ENCODE data around the gene EBF3. TPM values are rescaled to one million over a fixed set of nuclear protein-coding genes. Genes with fewer than 3 reads are reported as not detected.

Gene EBF3
- total and polyA plus RNA-seq, 2 experiments from 2014 or later: 0.27 to 0.49 TPM

DNA sequence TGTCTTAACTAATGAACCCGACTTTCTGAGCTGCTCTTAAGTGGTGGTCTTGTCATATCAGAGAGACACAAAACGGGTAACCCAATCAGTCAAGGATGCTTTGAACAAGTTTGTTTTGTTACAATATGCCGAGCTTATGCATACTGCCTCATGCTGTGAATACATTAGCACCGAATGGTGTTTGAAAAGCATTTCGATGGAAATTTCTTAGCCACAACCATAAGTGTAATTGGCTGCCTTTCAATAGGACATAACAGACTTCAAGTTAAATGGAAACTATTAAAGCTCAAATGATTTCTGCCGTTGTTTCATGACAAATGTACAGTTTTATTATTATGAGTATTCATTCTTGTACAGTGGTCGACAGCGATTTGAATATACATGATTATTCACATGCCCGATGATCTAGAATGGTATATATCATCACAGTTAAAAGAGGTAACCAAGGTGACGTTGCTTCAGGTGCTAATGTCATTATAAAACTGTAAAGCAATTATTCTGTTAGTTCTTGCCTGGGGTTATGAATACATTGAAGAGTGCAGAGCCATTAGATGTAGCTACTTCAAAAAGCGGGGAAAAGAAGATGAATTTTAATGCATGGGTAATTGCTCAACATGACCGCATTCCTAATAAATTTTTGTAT, 118.8 kb downstream of the EBF3 start (continued):
- TF ChIP-seq, protein P1, sequence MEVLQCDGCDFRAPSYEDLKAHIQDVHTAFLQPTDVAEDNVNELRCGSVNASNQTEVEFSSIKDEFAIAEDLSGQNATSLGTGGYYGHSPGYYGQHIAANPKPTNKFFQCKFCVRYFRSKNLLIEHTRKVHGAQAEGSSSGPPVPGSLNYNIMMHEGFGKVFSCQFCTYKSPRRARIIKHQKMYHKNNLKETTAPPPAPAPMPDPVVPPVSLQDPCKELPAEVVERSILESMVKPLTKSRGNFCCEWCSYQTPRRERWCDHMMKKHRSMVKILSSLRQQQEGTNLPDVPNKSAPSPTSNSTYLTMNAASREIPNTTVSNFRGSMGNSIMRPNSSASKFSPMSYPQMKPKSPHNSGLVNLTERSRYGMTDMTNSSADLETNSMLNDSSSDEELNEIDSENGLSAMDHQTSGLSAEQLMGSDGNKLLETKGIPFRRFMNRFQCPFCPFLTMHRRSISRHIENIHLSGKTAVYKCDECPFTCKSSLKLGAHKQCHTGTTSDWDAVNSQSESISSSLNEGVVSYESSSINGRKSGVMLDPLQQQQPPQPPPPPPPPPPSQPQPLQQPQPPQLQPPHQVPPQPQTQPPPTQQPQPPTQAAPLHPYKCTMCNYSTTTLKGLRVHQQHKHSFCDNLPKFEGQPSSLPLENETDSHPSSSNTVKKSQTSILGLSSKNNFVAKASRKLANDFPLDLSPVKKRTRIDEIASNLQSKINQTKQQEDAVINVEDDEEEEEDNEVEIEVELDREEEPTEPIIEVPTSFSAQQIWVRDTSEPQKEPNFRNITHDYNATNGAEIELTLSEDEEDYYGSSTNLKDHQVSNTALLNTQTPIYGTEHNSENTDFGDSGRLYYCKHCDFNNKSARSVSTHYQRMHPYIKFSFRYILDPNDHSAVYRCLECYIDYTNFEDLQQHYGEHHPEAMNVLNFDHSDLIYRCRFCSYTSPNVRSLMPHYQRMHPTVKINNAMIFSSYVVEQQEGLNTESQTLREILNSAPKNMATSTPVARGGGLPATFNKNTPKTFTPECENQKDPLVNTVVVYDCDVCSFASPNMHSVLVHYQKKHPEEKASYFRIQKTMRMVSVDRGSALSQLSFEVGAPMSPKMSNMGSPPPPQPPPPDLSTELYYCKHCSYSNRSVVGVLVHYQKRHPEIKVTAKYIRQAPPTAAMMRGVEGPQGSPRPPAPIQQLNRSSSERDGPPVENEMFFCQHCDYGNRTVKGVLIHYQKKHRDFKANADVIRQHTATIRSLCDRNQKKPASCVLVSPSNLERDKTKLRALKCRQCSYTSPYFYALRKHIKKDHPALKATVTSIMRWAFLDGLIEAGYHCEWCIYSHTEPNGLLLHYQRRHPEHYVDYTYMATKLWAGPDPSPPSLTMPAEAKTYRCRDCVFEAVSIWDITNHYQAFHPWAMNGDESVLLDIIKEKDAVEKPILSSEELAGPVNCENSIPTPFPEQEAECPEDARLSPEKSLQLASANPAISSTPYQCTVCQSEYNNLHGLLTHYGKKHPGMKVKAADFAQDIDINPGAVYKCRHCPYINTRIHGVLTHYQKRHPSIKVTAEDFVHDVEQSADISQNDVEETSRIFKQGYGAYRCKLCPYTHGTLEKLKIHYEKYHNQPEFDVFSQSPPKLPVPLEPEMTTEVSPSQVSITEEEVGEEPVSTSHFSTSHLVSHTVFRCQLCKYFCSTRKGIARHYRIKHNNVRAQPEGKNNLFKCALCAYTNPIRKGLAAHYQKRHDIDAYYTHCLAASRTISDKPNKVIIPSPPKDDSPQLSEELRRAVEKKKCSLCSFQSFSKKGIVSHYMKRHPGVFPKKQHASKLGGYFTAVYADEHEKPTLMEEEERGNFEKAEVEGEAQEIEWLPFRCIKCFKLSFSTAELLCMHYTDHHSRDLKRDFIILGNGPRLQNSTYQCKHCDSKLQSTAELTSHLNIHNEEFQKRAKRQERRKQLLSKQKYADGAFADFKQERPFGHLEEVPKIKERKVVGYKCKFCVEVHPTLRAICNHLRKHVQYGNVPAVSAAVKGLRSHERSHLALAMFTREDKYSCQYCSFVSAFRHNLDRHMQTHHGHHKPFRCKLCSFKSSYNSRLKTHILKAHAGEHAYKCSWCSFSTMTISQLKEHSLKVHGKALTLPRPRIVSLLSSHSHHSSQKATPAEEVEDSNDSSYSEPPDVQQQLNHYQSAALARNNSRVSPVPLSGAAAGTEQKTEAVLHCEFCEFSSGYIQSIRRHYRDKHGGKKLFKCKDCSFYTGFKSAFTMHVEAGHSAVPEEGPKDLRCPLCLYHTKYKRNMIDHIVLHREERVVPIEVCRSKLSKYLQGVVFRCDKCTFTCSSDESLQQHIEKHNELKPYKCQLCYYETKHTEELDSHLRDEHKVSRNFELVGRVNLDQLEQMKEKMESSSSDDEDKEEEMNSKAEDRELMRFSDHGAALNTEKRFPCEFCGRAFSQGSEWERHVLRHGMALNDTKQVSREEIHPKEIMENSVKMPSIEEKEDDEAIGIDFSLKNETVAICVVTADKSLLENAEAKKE (CRISPR knock-in tag; IDR thresholded peaks at IDR 0.05): no peak
- TF ChIP-seq NANOG (IDR thresholded peaks at IDR 0.05; ENCODE audit: borderline replicate concordance): no peak

DNA sequence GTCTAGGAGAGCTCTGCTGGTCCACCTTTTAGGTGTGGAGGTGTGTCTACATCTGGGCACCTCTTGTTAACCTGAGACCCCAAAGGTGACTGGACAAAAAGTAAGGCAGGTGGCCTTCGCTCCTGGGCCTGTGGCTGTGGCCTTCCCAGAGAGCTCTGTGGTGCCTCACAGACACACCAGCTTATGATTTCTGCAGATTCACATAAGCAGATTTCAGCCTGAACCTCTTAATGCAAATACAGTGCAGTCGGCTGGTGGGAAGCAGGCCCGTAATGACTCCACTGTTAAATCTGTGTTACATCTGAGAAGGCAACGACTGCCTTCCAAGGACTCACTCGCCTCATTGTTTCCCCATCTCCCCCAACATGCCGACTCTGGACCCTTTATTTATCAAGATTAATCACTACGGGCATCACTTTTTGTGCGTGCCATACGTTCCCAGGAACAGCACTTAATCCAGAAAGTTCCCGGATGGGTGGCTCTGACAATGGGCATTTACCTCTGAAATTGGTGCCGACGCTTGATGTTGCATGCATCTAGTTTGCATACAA, 119.8 kb downstream of the EBF3 start:
- no peak overlapping the region for H3K4me2 ChIP-seq
- no peak overlapping the region for H2AFZ ChIP-seq
- no peak for ATAC-seq
- H3K36me3 ChIP-seq (ENCODE audit: insufficient read depth): no peaks in the 10 kb centered on the region
- H3K9me2 ChIP-seq (ENCODE audit: insufficient read depth): no peaks in the 10 kb centered on the region
- Mint-ChIP-seq H3K27me3 (ENCODE audit: insufficient read depth, low read depth, poor library complexity) (peaks cover 1% of the 10 kb centered on the region), H3K4me3 (no peak overlapping the region), H3K4me1 (peaks cover 32% of the 10 kb centered on the region), H3K27ac (no peak overlapping the region), H3K36me3 (ENCODE audit: low read depth) (no peaks in the 10 kb centered on the region), H3K9me3 (no peaks in the 10 kb centered on the region)
- H3K4me3 ChIP-seq: no peak overlapping the region
- H3F3A ChIP-seq (replicated peaks; ENCODE audit: low read depth): no peaks in the 10 kb centered on the region
- no peaks in the 10 kb centered on the region for H3K27me3 ChIP-seq (ENCODE audit: insufficient read depth)
- no peaks in the 10 kb centered on the region for H3K79me2 ChIP-seq (replicated peaks; ENCODE audit: insufficient read depth)
- no peaks in the 10 kb centered on the region for H4K20me1 ChIP-seq (replicated peaks; ENCODE audit: insufficient read depth)
- no peak overlapping the region for H3K27ac ChIP-seq (ENCODE audit: low read depth)
- no peaks in the 10 kb centered on the region; the same call in 1 of the 2 replicates for H3K4me1 ChIP-seq (ENCODE audit: insufficient read depth)
- DNase-seq (ENCODE audit: low spot score): no peak
- no peak for TF ChIP-seq NANOG (IDR thresholded peaks at IDR 0.05; ENCODE audit: borderline replicate concordance)
- TF ChIP-seq, protein P2, sequence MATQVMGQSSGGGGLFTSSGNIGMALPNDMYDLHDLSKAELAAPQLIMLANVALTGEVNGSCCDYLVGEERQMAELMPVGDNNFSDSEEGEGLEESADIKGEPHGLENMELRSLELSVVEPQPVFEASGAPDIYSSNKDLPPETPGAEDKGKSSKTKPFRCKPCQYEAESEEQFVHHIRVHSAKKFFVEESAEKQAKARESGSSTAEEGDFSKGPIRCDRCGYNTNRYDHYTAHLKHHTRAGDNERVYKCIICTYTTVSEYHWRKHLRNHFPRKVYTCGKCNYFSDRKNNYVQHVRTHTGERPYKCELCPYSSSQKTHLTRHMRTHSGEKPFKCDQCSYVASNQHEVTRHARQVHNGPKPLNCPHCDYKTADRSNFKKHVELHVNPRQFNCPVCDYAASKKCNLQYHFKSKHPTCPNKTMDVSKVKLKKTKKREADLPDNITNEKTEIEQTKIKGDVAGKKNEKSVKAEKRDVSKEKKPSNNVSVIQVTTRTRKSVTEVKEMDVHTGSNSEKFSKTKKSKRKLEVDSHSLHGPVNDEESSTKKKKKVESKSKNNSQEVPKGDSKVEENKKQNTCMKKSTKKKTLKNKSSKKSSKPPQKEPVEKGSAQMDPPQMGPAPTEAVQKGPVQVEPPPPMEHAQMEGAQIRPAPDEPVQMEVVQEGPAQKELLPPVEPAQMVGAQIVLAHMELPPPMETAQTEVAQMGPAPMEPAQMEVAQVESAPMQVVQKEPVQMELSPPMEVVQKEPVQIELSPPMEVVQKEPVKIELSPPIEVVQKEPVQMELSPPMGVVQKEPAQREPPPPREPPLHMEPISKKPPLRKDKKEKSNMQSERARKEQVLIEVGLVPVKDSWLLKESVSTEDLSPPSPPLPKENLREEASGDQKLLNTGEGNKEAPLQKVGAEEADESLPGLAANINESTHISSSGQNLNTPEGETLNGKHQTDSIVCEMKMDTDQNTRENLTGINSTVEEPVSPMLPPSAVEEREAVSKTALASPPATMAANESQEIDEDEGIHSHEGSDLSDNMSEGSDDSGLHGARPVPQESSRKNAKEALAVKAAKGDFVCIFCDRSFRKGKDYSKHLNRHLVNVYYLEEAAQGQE (IDR thresholded peaks at IDR 0.05; ENCODE audit: unreplicated experiment): no peak
- no peak for TF ChIP-seq JUNB (IDR thresholded peaks at IDR 0.05; ENCODE audit: unreplicated experiment)
- TF ChIP-seq, protein P1 (CRISPR knock-in tag; IDR thresholded peaks at IDR 0.05): no peak
